Activated CD8-positive, alpha-beta memory T cell treated with anti-CD3 and anti-CD28 coated beads, Interleukin-2, amount 10 ng/mL, durations not matched to agents 7 days and 5 days (primary cell): ENCODE results near the gene IL17RB. TPM values are rescaled to one million over a fixed set of nuclear protein-coding genes. Genes with fewer than 3 reads are reported as not detected.

ENCODE experiments used
- ATAC-seq: fragments of 150-1000 bp; cut with Tn5 transposase; one replicate; pipeline ENCODE4 v1.10.0; 2021; ENCODE audit warnings: moderate library complexity
- CTCF ChIA-PET: fragments of 350-600 bp; sonication (Branson Sonifier 250); formaldehyde crosslinking; loops from one replicate; lab custom pipeline; 2021; ENCODE audit warnings: antibody characterized with exemption; lab: Charles Lee
- DNase-seq: peaks from one replicate; pipeline ENCODE4 v3.0.0-alpha.2; 2020
- H3K27ac Mint-ChIP-seq: one replicate; pipeline ENCODE4 v1.8.0; 2021; ENCODE audit warnings: mild to moderate bottlenecking, mixed read lengths
- H3K27me3 Mint-ChIP-seq: one replicate; pipeline ENCODE4 v1.8.0; 2021; ENCODE audit warnings: mixed read lengths
- H3K36me3 Mint-ChIP-seq: one replicate; pipeline ENCODE4 v1.8.0; 2021; ENCODE audit warnings: mild to moderate bottlenecking, mixed read lengths
- H3K4me1 Mint-ChIP-seq: one replicate; pipeline ENCODE4 v1.8.0; 2021; ENCODE audit warnings: mixed read lengths
- H3K4me3 Mint-ChIP-seq: one replicate; pipeline ENCODE4 v1.8.0; 2021; ENCODE audit warnings: mild to moderate bottlenecking, moderate library complexity, mixed read lengths
- H3K9me3 Mint-ChIP-seq: one replicate; pipeline ENCODE4 v1.8.0; 2022; ENCODE audit warnings: low read depth, mixed read lengths
- total RNA-seq, 2 experiments: library from RNA; stranded (reverse); gene quantifications; one replicate each; pipeline ENCODE4 v1.2.3, GENCODE V29; 2021

Gene IL17RB
- total RNA-seq, 2 experiments from 2014 or later, result 2.4 to 7.0 TPM

GRCh38 chr3:53806182-53807116 is 39.9 kb upstream of the IL17RB start:
- DNase-seq, result no peak
- CTCF ChIA-PET, result no interaction called here
- no peaks in the 10 kb centered on the region for H3K4me1 Mint-ChIP-seq

DNA sequence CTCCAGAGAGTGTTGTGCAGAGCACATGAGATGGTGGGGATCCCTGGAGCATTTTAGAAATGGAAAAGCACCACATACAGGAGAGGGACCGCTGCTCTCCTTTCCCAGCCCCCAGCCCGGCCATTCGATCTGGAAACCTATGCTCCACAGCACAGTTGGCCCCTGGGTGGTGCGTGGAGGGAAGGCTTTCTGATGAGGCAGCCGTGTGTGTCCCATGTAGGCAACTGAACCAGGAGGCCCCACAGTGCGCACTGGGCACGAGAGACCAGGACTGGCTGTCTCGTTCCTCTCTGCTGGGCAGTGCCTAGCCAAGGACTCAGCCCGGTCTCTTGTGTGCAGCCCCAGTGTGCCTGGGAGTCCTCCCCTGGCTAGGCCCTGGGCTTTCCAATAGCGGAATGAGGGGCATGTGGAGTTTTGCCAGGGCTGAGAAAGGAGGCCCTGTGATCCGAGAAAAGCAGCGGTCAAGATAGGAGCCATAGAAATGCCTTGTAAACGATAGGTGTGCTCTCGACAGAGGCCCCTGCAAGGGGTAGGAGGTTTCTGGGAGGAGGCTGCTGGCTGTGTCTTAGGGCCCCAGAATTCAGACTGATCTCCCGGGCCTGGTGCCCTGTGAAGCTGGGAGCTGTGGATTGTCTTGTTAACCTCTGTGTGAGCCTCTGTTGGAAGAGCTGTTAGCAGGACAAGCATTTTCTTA is 39.1 kb upstream of the IL17RB start:
- no peak for DNase-seq
- CTCF ChIA-PET, result interaction anchor here (0.6 kb wide), 1 partner anchor 71 kb away, joined by 4 read pairs; no protein-coding TSS in a partner anchor
- H3K9me3 Mint-ChIP-seq, result no peaks in the 10 kb centered on the region
- peaks cover under 1% of the 10 kb centered on the region for H3K27me3 Mint-ChIP-seq
- no peaks in the 10 kb centered on the region for H3K36me3 Mint-ChIP-seq
- no peaks in the 10 kb centered on the region for H3K4me1 Mint-ChIP-seq
- H3K27ac Mint-ChIP-seq, result no peak overlapping the region
- H3K4me3 Mint-ChIP-seq, result no peak overlapping the region
- ATAC-seq, result no peak

More at GRCh38 chr3:53806182-53807116, 39.9 kb upstream of the IL17RB start:
- ATAC-seq, result no peak
- Mint-ChIP-seq H3K9me3 (no peaks in the 10 kb centered on the region), H3K27me3 (no peaks in the 10 kb centered on the region), H3K36me3 (no peaks in the 10 kb centered on the region), H3K4me3 (no peak overlapping the region), H3K27ac (no peak overlapping the region)

GRCh38 chr3:53808496-53808895 is 37.9 kb upstream of the IL17RB start:
- peaks cover 3% of the 10 kb centered on the region for H3K27me3 Mint-ChIP-seq
- no peak for DNase-seq
- H3K36me3 Mint-ChIP-seq, result no peaks in the 10 kb centered on the region
- CTCF ChIA-PET, result no interaction called here
- no peak overlapping the region for H3K4me3 Mint-ChIP-seq
- no peak for ATAC-seq
- H3K4me1 Mint-ChIP-seq, result no peaks in the 10 kb centered on the region
- H3K27ac Mint-ChIP-seq, result no peak overlapping the region
- H3K9me3 Mint-ChIP-seq, result no peaks in the 10 kb centered on the region

DNA sequence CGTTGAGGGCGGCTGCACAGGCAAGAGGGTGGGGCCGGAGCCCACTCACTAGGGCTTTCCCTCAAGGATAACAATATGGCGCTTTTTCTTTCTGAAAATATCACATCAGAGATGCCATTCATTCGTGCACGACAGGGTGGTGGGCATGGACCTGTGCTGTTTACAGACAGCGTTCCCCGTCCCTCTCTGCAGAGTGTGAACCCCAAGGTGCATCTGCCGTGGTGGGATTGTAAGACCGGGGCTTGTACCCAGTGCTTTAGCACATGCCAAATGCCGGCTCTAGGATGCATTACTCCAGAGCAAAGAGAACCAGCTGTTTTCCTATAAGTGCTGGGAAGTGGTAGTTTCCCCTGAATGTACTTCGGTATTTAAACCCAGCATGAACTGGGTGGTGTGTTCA is 37.1 kb upstream of the IL17RB start:
- H3K27ac Mint-ChIP-seq, result no peak overlapping the region
- DNase-seq, result no peak
- H3K27me3 Mint-ChIP-seq, result peaks cover 6% of the 10 kb centered on the region
- H3K4me3 Mint-ChIP-seq, result no peak overlapping the region
- CTCF ChIA-PET, result interaction anchor here (0.9 kb wide), 1 partner anchor 83 kb away, joined by 3 read pairs; the partner anchor contains the start of gene SELENOK
- H3K36me3 Mint-ChIP-seq, result no peaks in the 10 kb centered on the region
- H3K4me1 Mint-ChIP-seq, result no peaks in the 10 kb centered on the region
- ATAC-seq, result no peak
- H3K9me3 Mint-ChIP-seq, result no peaks in the 10 kb centered on the region

GRCh38 chr3:53809764-53810400 is 36.5 kb upstream of the IL17RB start:
- H3K27me3 Mint-ChIP-seq, result peaks cover 6% of the 10 kb centered on the region
- no peak overlapping the region for H3K4me3 Mint-ChIP-seq
- H3K4me1 Mint-ChIP-seq, result no peaks in the 10 kb centered on the region
- CTCF ChIA-PET, result interaction anchor here (0.9 kb wide), 1 partner anchor 82 kb away, joined by 3 read pairs; the partner anchor contains the start of gene SELENOK
- no peak for DNase-seq
- no peak overlapping the region for H3K27ac Mint-ChIP-seq
- no peaks in the 10 kb centered on the region for H3K36me3 Mint-ChIP-seq
- H3K9me3 Mint-ChIP-seq, result no peaks in the 10 kb centered on the region
- no peak for ATAC-seq

DNA sequence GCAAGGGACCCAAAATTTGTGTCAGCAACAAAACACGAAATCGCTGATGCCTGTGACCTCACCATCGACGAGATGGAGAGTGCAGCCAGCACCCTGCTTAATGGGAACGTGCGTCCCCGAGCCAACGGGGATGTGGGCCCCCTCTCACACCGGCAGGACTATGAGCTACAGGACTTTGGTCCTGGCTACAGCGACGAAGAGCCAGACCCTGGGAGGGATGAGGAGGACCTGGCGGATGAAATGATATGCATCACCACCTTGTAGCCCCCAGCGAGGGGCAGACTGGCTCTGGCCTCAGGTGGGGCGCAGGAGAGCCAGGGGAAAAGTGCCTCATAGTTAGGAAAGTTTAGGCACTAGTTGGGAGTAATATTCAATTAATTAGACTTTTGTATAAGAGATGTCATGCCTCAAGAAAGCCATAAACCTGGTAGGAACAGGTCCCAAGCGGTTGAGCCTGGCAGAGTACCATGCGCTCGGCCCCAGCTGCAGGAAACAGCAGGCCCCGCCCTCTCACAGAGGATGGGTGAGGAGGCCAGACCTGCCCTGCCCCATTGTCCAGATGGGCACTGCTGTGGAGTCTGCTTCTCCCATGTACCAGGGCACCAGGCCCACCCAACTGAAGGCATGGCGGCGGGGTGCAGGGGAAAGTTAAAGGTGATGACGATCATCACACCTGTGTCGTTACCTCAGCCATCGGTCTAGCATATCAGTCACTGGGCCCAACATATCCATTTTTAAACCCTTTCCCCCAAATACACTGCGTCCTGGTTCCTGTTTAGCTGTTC is 35.0 kb upstream of the IL17RB start:
- Mint-ChIP-seq H3K4me1 (no peaks in the 10 kb centered on the region), H3K4me3 (no peak overlapping the region), H3K27ac (no peak overlapping the region), H3K9me3 (no peaks in the 10 kb centered on the region), H3K27me3 (peaks cover 6% of the 10 kb centered on the region), H3K36me3 (no peaks in the 10 kb centered on the region)
- CTCF ChIA-PET, result interaction anchor here (0.7 kb wide), 1 partner anchor 82 kb away, joined by 3 read pairs; no protein-coding TSS in a partner anchor
- no peak for DNase-seq
- no peak for ATAC-seq

DNA sequence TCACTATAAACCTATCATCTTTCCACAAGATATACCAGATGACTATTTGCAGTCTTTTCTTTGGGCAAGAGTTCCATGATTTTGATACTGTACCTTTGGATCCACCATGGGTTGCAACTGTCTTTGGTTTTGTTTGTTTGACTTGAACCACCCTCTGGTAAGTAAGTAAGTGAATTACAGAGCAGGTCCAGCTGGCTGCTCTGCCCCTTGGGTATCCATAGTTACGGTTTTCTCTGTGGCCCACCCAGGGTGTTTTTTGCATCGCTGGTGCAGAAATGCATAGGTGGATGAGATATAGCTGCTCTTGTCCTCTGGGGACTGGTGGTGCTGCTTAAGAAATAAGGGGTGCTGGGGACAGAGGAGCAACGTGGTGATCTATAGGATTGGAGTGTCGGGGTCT is 33.9 kb upstream of the IL17RB start:
- no peaks in the 10 kb centered on the region for H3K36me3 Mint-ChIP-seq
- ATAC-seq, result no peak

DNA sequence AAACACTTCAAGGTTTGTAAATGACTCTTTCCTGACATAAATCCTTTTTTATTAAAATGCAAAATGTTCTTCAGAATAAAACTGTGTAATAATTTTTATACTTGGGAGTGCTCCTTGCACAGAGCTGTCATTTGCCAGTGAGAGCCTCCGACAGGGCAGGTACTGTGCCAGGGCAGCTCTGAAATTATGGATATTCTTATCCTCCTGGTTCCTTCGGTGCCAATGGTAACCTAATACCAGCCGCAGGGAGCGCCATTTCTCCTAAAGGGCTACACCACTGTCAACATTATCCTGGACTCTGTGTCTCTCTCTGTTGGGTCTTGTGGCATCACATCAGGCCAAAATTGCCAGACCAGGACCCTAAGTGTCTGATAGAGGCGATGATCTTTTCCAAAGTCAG is 33.1 kb upstream of the IL17RB start:
- H3K36me3 Mint-ChIP-seq, result no peaks in the 10 kb centered on the region
- no peak overlapping the region for H3K4me3 Mint-ChIP-seq
- CTCF ChIA-PET, result no interaction called here
- no peak for DNase-seq
- peaks cover 8% of the 10 kb centered on the region for H3K27me3 Mint-ChIP-seq
- no peaks in the 10 kb centered on the region for H3K9me3 Mint-ChIP-seq
- no peaks in the 10 kb centered on the region for H3K4me1 Mint-ChIP-seq
- no peak overlapping the region for H3K27ac Mint-ChIP-seq
- ATAC-seq, result no peak

More for the DNA sequence above, 33.9 kb upstream of the IL17RB start:
- no peaks in the 10 kb centered on the region for H3K9me3 Mint-ChIP-seq
- DNase-seq, result no peak
- no peak overlapping the region for H3K4me3 Mint-ChIP-seq
- no peak overlapping the region for H3K27ac Mint-ChIP-seq
- no peaks in the 10 kb centered on the region for H3K4me1 Mint-ChIP-seq
- peaks cover 6% of the 10 kb centered on the region for H3K27me3 Mint-ChIP-seq
- CTCF ChIA-PET, result no interaction called here

- DNase-seq (no peak), ATAC-seq (no peak)
- H3K36me3 Mint-ChIP-seq, result no peaks in the 10 kb centered on the region
- no peaks in the 10 kb centered on the region for H3K4me1 Mint-ChIP-seq
- peaks cover 8% of the 10 kb centered on the region for H3K27me3 Mint-ChIP-seq
- H3K4me3 Mint-ChIP-seq, result no peak overlapping the region
- H3K9me3 Mint-ChIP-seq, result no peaks in the 10 kb centered on the region
- CTCF ChIA-PET, result no interaction called here
- no peak overlapping the region for H3K27ac Mint-ChIP-seq
Measured at GRCh38 chr3:53813876-53814275, 32.5 kb upstream of the IL17RB start.

- ATAC-seq, result no peak
- no peak overlapping the region for H3K27ac Mint-ChIP-seq
- H3K9me3 Mint-ChIP-seq, result no peaks in the 10 kb centered on the region
- no peaks in the 10 kb centered on the region for H3K36me3 Mint-ChIP-seq
- CTCF ChIA-PET, result no interaction called here
- no peak overlapping the region for H3K4me3 Mint-ChIP-seq
- DNase-seq, result peak; percentile 16
- peaks cover 8% of the 10 kb centered on the region for H3K27me3 Mint-ChIP-seq
- no peaks in the 10 kb centered on the region for H3K4me1 Mint-ChIP-seq
Measured at GRCh38 chr3:53815067-53815466, 31.3 kb upstream of the IL17RB start.

DNA sequence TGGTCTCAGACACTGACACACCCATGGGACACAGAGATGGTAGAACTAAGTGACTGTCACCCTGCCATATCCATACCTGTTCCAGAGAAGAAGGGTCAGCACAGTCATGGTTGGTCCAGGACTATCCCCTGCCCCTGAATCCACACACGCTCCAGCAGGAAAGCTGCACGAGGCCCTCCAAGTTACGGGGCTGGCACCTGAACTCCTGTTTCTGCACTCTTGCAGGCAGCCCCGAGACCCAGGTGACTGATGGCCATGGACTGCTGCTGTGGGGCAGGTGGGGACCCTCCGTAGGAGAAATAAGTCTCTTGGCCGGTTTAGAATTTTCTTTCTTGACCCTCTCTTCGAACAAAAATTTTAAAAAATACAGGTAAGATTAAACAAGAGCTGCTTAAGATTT is 30.7 kb upstream of the IL17RB start:
- no peak overlapping the region for H3K4me3 Mint-ChIP-seq
- ATAC-seq, result no peak

GRCh38 chr3:53816425-53816824 is 29.9 kb upstream of the IL17RB start:
- CTCF ChIA-PET, result no interaction called here

More for the DNA sequence above, 30.7 kb upstream of the IL17RB start:
- CTCF ChIA-PET, result no interaction called here
- DNase-seq, result peak; percentile 27
- Mint-ChIP-seq H3K27ac (no peak overlapping the region), H3K9me3 (no peaks in the 10 kb centered on the region), H3K4me1 (no peaks in the 10 kb centered on the region), H3K27me3 (peaks cover 8% of the 10 kb centered on the region), H3K36me3 (no peaks in the 10 kb centered on the region)

GRCh38 chr3:53817211-53817610 is 29.2 kb upstream of the IL17RB start:
- Mint-ChIP-seq H3K36me3 (no peaks in the 10 kb centered on the region), H3K4me3 (no peak overlapping the region), H3K4me1 (no peaks in the 10 kb centered on the region), H3K9me3 (no peaks in the 10 kb centered on the region), H3K27ac (no peak overlapping the region), H3K27me3 (peaks cover 8% of the 10 kb centered on the region)
- DNase-seq, result no peak
- CTCF ChIA-PET, result no interaction called here
- ATAC-seq, result no peak

More at GRCh38 chr3:53816425-53816824, 29.9 kb upstream of the IL17RB start:
- DNase-seq (no peak), ATAC-seq (no peak)
- Mint-ChIP-seq H3K27ac (no peak overlapping the region), H3K4me3 (no peak overlapping the region), H3K4me1 (no peaks in the 10 kb centered on the region), H3K36me3 (no peaks in the 10 kb centered on the region), H3K9me3 (no peaks in the 10 kb centered on the region), H3K27me3 (peaks cover 8% of the 10 kb centered on the region)
